Smooth muscle cell (in vitro differentiated cells): ENCODE data around the gene RFPL1. TPM values are rescaled to one million over a fixed set of nuclear protein-coding genes. Genes with fewer than 3 reads are reported as not detected.
"Not testable (repeated sequence)": the region's sequence is repeated elsewhere in the genome, so short reads cannot be mapped to it uniquely, and the experiment has no call there.

Experiments
- DNase-seq: peaks from one replicate; lab custom pipeline; 2025; ENCODE audit not compliant: unreplicated experiment; lab: John Stamatoyannopoulos, UW
- H2AFZ ChIP-seq: fragments of 200-600 bp; sonication (generic); 2 replicates; pipeline ENCODE4 v1.6.0; 2016; ENCODE audit warnings: antibody characterized with exemption, low read depth, mild to moderate bottlenecking
- H3F3A ChIP-seq: fragments of 200-600 bp; sonication (generic); 2 replicates; pipeline ENCODE4 v1.6.0; 2017; ENCODE audit warnings: antibody characterized with exemption, low read depth
- H3K27ac ChIP-seq: fragments of 200-600 bp; sonication (generic); 2 replicates; pipeline ENCODE4 v1.5.1; 2016; ENCODE audit warnings: low read depth, mild to moderate bottlenecking
- H3K27me3 ChIP-seq: fragments of 200-600 bp; sonication (generic); 2 replicates; pipeline ENCODE4 v1.6.1; 2016; ENCODE audit warnings: low read depth, mild to moderate bottlenecking
- H3K36me3 ChIP-seq: fragments of 200-600 bp; sonication (generic); 2 replicates; pipeline ENCODE4 v1.5.1; 2016; ENCODE audit warnings: low read depth
- H3K4me1 ChIP-seq: fragments of 200-600 bp; sonication (generic); 2 replicates; pipeline ENCODE4 v1.5.1; 2016; ENCODE audit warnings: low read depth
- H3K4me2 ChIP-seq: fragments of 200-600 bp; sonication (generic); 2 replicates; pipeline ENCODE4 v1.6.0; 2016; ENCODE audit warnings: mild to moderate bottlenecking
- H3K4me3 ChIP-seq: fragments of 200-600 bp; sonication (generic); 2 replicates; pipeline ENCODE4 v1.5.1; 2016; ENCODE audit warnings: mild to moderate bottlenecking
- H3K79me2 ChIP-seq: fragments of 200-600 bp; sonication (generic); 2 replicates; pipeline ENCODE4 v1.6.0; 2016; ENCODE audit warnings: low read depth, mild to moderate bottlenecking
- H3K9ac ChIP-seq: fragments of 200-600 bp; sonication (generic); 2 replicates; pipeline ENCODE4 v1.6.0; 2016; ENCODE audit warnings: low read depth
- H3K9me3 ChIP-seq: fragments of 200-600 bp; sonication (generic); replicated peaks from 2 replicates; pipeline ENCODE4 v1.5.1; 2016; ENCODE audit warnings: low read depth
- H4K20me1 ChIP-seq: fragments of 200-600 bp; sonication (generic); 2 replicates; pipeline ENCODE4 v1.6.0; 2016; ENCODE audit warnings: low read depth
- WGBS: methylation state at CpG from one replicate; pipeline ENCODE4 v1.1.7; 2016; ENCODE audit warnings: low lambda C conversion rate; 5-methylcytosine and 5-hydroxymethylcytosine counted together
- polyA plus RNA-seq: library from polyadenylated mRNA; unstranded; fragments of >200 nt; fragmentation: Nextera tagmentation; extraction: Ambion mirVana; gene quantifications from 2 replicates; pipeline ENCODE4 v1.2.1, GENCODE V29; 2016
- small RNA-seq: library from RNA; depleted of rRNA; stranded (forward); fragments of <200 nt; gene quantifications from one replicate; pipeline ENCODE3, GENCODE V24; 2014
- total RNA-seq: library from RNA; depleted of rRNA; stranded (reverse); fragments of >200 nt; gene quantifications from 2 replicates; pipeline ENCODE4 v1.2.3, GENCODE V29; 2014
- TF ChIP-seq, protein P1 (sequence below): fragments of 200-600 bp; sonication (generic); IDR thresholded peaks from 2 replicates; pipeline ENCODE4 v1.5.1; 2017; ENCODE audit warnings: borderline replicate concordance, mild to moderate bottlenecking, antibody characterized with exemption; ENCODE audit not compliant: insufficient read depth, poor library complexity, severe bottlenecking

The RFPL1 gene
- total and polyA plus RNA-seq, 2 experiments from 2014 or later = 0.16 TPM; not detected in 1

GRCh38 chr22:29485448-29485847, 47.1 kb downstream of the RFPL1 start:
- H3K27ac ChIP-seq = no peak overlapping the region
- TF ChIP-seq, protein P1, sequence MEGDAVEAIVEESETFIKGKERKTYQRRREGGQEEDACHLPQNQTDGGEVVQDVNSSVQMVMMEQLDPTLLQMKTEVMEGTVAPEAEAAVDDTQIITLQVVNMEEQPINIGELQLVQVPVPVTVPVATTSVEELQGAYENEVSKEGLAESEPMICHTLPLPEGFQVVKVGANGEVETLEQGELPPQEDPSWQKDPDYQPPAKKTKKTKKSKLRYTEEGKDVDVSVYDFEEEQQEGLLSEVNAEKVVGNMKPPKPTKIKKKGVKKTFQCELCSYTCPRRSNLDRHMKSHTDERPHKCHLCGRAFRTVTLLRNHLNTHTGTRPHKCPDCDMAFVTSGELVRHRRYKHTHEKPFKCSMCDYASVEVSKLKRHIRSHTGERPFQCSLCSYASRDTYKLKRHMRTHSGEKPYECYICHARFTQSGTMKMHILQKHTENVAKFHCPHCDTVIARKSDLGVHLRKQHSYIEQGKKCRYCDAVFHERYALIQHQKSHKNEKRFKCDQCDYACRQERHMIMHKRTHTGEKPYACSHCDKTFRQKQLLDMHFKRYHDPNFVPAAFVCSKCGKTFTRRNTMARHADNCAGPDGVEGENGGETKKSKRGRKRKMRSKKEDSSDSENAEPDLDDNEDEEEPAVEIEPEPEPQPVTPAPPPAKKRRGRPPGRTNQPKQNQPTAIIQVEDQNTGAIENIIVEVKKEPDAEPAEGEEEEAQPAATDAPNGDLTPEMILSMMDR = no peak
- H2AFZ ChIP-seq = no peak overlapping the region
- no peaks in the 10 kb centered on the region for H3K79me2 ChIP-seq
- no peak overlapping the region for H3K4me3 ChIP-seq
- H3K4me2 ChIP-seq = no peak overlapping the region
- no peak for DNase-seq
- H3K27me3 ChIP-seq = peaks cover 22% of the 10 kb centered on the region
- no peaks in the 10 kb centered on the region for H4K20me1 ChIP-seq
- no peaks in the 10 kb centered on the region for H3K9me3 ChIP-seq
- H3K36me3 ChIP-seq = no peaks in the 10 kb centered on the region
- no peak overlapping the region for H3K9ac ChIP-seq
- no peaks in the 10 kb centered on the region for H3F3A ChIP-seq
- peaks cover 11% of the 10 kb centered on the region for H3K4me1 ChIP-seq
- WGBS = 97% methylated on average over 8 of the region's 8 CpGs

DNA sequence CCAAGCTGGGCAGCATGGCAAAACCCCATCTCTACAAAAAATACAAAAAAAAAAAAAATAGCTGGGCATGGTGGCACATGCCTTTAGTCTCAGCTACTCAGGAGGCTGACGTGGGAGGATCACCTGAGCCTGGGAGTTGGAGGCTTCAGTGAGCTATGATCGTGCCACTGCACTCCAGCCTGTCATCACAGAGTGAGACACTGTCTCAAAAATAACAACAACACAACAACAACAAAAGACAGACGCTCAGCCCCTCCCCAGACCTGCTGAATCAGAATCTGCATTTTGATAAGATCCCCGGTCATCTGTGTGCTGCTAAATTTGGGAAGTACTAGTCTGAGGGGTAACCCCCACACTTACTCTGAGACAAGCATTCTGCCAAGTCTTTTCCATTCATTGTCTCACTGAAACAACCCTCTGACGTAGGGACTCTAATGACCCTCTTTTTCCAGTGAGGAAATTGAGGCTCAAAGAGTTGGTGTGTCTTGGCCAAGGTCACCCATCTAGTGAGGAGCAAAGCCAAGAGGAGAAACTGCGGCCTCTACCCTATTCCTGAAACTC, 49.1 kb downstream of the RFPL1 start:
- H3F3A ChIP-seq = no peaks in the 10 kb centered on the region
- TF ChIP-seq, protein P1 = no peak
- no peak overlapping the region for H3K27ac ChIP-seq
- no peak for DNase-seq
- H3K4me1 ChIP-seq = no peaks in the 10 kb centered on the region
- H2AFZ ChIP-seq = no peak overlapping the region
- H3K4me3 ChIP-seq = no peak overlapping the region
- H3K36me3 ChIP-seq = no peaks in the 10 kb centered on the region
- WGBS = 83% methylated on average over 6 of the region's 6 CpGs
- H3K4me2 ChIP-seq = no peak overlapping the region
- H3K79me2 ChIP-seq = no peaks in the 10 kb centered on the region
- H3K9me3 ChIP-seq = no peaks in the 10 kb centered on the region
- H3K9ac ChIP-seq = no peak overlapping the region
- peaks cover 1% of the 10 kb centered on the region for H3K27me3 ChIP-seq
- no peaks in the 10 kb centered on the region for H4K20me1 ChIP-seq

DNA sequence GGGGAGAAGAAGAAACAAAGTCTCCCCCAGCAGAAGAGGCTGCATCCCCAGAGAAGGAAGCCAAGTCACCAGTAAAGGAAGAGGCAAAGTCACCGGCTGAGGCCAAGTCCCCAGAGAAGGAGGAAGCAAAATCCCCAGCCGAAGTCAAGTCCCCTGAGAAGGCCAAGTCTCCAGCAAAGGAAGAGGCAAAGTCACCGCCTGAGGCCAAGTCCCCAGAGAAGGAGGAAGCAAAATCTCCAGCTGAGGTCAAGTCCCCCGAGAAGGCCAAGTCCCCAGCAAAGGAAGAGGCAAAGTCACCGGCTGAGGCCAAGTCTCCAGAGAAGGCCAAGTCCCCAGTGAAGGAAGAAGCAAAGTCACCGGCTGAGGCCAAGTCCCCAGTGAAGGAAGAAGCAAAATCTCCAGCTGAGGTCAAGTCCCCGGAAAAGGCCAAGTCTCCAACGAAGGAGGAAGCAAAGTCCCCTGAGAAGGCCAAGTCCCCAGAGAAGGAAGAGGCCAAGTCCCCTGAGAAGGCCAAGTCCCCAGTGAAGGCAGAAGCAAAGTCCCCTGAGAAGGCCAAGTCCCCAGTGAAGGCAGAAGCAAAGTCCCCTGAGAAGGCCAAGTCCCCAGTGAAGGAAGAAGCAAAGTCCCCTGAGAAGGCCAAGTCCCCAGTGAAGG, 50.9 kb downstream of the RFPL1 start:
- not testable (repeated sequence) for H3K27me3 ChIP-seq, H2AFZ ChIP-seq, DNase-seq, H3K9ac ChIP-seq, H3K4me2 ChIP-seq, H3K9me3 ChIP-seq, H3K36me3 ChIP-seq, H3K27ac ChIP-seq, H3F3A ChIP-seq, H3K4me1 ChIP-seq, H3K79me2 ChIP-seq, H3K4me3 ChIP-seq, H4K20me1 ChIP-seq
- WGBS = 88% methylated on average over 8 of the region's 8 CpGs

DNA sequence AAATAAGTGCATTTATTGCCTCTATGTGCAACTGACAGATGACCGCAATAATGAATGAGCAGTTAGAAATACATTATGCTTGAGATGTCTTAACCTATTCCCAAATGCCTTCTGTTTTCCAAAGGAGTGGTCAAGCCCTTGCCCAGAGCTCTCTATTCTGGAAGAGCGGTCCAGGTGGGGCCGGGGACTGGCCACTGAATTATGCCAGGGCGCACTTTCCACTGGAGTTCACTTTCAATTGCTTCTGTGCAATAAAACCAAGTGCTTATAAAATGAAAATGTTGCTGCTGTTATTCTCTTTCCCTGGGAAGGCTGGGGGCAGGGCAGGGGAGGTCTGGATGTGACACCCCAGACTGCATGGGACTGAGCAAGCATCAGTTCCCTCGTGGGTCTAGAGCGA, 52.6 kb downstream of the RFPL1 start:
- TF ChIP-seq, protein P1 = no peak

More for the DNA sequence above, 52.6 kb downstream of the RFPL1 start:
- Histone ChIP-seq H3K4me1 (no peaks in the 10 kb centered on the region), H4K20me1 (no peaks in the 10 kb centered on the region), H3K36me3 (no peaks in the 10 kb centered on the region), H3K4me2 (no peak overlapping the region), H3K9ac (no peak overlapping the region), H3K79me2 (no peaks in the 10 kb centered on the region), H3K9me3 (no peaks in the 10 kb centered on the region), H3K27ac (no peak overlapping the region), H3K27me3 (no peaks in the 10 kb centered on the region), H3F3A (no peaks in the 10 kb centered on the region), H2AFZ (no peak overlapping the region), H3K4me3 (no peak overlapping the region)
- WGBS = 92% methylated on average over 6 of the region's 6 CpGs
- DNase-seq = no peak

Small RNA genes within 50 kb of the gene (small RNA-seq; reads per million reads assigned to genes)
- gene AC000041.1 = not detected

Other genes with a start within 250 kb of the RFPL1 start
- gene EMID1, start 232.7 kb upstream of the RFPL1 start, total RNA-seq = 1.1 and 1.9 TPM in 2 replicates
- 2.7 and 3.9 TPM in 2 replicates for gene EMID1, start 232.7 kb upstream of the RFPL1 start, polyA plus RNA-seq
- gene RHBDD3, start 170.6 kb upstream of the RFPL1 start, total RNA-seq = 11.7 and 16.5 TPM in 2 replicates
- 39.1 and 40.2 TPM in 2 replicates for gene RHBDD3, start 170.6 kb upstream of the RFPL1 start, polyA plus RNA-seq
- 146 and 197 TPM in 2 replicates for gene EWSR1, start 170.3 kb upstream of the RFPL1 start, total RNA-seq
- 164 and 226 TPM in 2 replicates for gene EWSR1, start 170.3 kb upstream of the RFPL1 start, polyA plus RNA-seq
- gene GAS2L1, start 131.9 kb upstream of the RFPL1 start, total RNA-seq = 7.8 TPM in 2 replicates
- gene GAS2L1, start 131.9 kb upstream of the RFPL1 start, polyA plus RNA-seq = 31.7 and 35.8 TPM in 2 replicates
- not detected in 2 replicates for gene RASL10A, start 122.9 kb upstream of the RFPL1 start, total RNA-seq
- gene RASL10A, start 122.9 kb upstream of the RFPL1 start, polyA plus RNA-seq = not detected in 2 replicates
- gene AP1B1, start 50.0 kb upstream of the RFPL1 start, total RNA-seq = 25.9 and 30.3 TPM in 2 replicates
- gene AP1B1, start 50.0 kb upstream of the RFPL1 start, polyA plus RNA-seq = 37.1 and 38.5 TPM in 2 replicates
- gene NEFH, start 41.6 kb downstream of the RFPL1 start, total RNA-seq = not detected in 2 replicates
- 0.93 and 1.1 TPM in 2 replicates for gene NEFH, start 41.6 kb downstream of the RFPL1 start, polyA plus RNA-seq
- gene THOC5, start 115.2 kb downstream of the RFPL1 start, total RNA-seq = 20.7 and 21.7 TPM in 2 replicates
- 13.7 and 22.6 TPM in 2 replicates for gene THOC5, start 115.2 kb downstream of the RFPL1 start, polyA plus RNA-seq
- gene NIPSNAP1, start 142.5 kb downstream of the RFPL1 start, total RNA-seq = 36.7 and 42.8 TPM in 2 replicates
- gene NIPSNAP1, start 142.5 kb downstream of the RFPL1 start, polyA plus RNA-seq = 70.1 and 78.8 TPM in 2 replicates
- gene NF2, start 165.1 kb downstream of the RFPL1 start, total RNA-seq = 21.7 and 25.1 TPM in 2 replicates
- 21.5 and 23.9 TPM in 2 replicates for gene NF2, start 165.1 kb downstream of the RFPL1 start, polyA plus RNA-seq